ENCODE results near the gene C16orf92. TPM values are rescaled to one million over a fixed set of nuclear protein-coding genes. Genes with fewer than 3 reads are reported as not detected.

Gene C16orf92
- total and polyA plus RNA-seq, 12 donors = not detected

- H3K9me3 ChIP-seq (replicated peaks in 1 of 3) = no peaks in the 10 kb centered on the region
- H3K27ac ChIP-seq = peak overlapping the region in 2 of 5 donors; percentile 60 to 75
- intact Hi-C loops (cut with DNase I) = no loop called here
- H3K27me3 ChIP-seq = no peaks in the 10 kb centered on the region
- peaks cover 0 to 67% of the 10 kb centered on the region in 2 donors for H3K36me3 ChIP-seq (replicated peaks in 1 of 2)
- H3K4me3 ChIP-seq = no peak overlapping the region
- peaks cover 34 to 45% of the 10 kb centered on the region in 2 donors for H3K4me1 ChIP-seq (replicated peaks in 1 of 2)
- DNase-seq = no peak
- TF ChIP-seq CTCF (IDR thresholded peaks at IDR 0.05) (no peak), POLR2A (IDR thresholded peaks at IDR 0.05) (no peak)
Measured at GRCh38 chr16:30070490-30070889, 47.5 kb downstream of the C16orf92 start.

Other genes with a start within 250 kb of the C16orf92 start
- under 1 TPM in 2 of 9 donors, not detected in 7; 0.07 to 0.11 TPM for gene ZG16, start 244.9 kb upstream of the C16orf92 start, total RNA-seq
- under 1 TPM in 2 of 3 donors, not detected in 1; 0.16 to 0.20 TPM for gene ZG16, start 244.9 kb upstream of the C16orf92 start, polyA plus RNA-seq
- 10 to 100 TPM in 8 of 9 donors, 1 to 10 TPM in 1; 8.8 to 33.6 (median 16.7) TPM for gene KIF22, start 232.4 kb upstream of the C16orf92 start, total RNA-seq
- gene KIF22, start 232.4 kb upstream of the C16orf92 start, polyA plus RNA-seq = 100 to 1,000 TPM in 2 of 3 donors, 1 to 10 TPM in 1; 9.1 to 127 (median 112) TPM
- 100 to 1,000 TPM in 7 of 9 donors, 10 to 100 TPM in 2; 78.8 to 247 (median 140) TPM for gene MAZ, start 216.7 kb upstream of the C16orf92 start, total RNA-seq
- gene MAZ, start 216.7 kb upstream of the C16orf92 start, polyA plus RNA-seq = 100 to 1,000 TPM; 108 to 304 (median 147) TPM
- gene PRRT2, start 211.0 kb upstream of the C16orf92 start, total RNA-seq = 1 to 10 TPM in 8 of 9 donors, not detected in 1; 1.4 to 8.8 (median 2.2) TPM
- gene PRRT2, start 211.0 kb upstream of the C16orf92 start, polyA plus RNA-seq = 10 to 100 TPM in 1 of 3 donors, 1 to 10 TPM in 1, under 1 TPM in 1; 0.97 to 32.0 (median 5.0) TPM
- 10 to 100 TPM; 17.1 to 47.1 (median 39.8) TPM for gene PAGR1, start 207.0 kb upstream of the C16orf92 start, total RNA-seq
- 10 to 100 TPM; 14.2 to 89.1 (median 60.9) TPM for gene PAGR1, start 207.0 kb upstream of the C16orf92 start, polyA plus RNA-seq
- 100 to 1,000 TPM in 8 of 9 donors, 10 to 100 TPM in 1; 73.9 to 492 (median 350) TPM for gene MVP, start 202.7 kb upstream of the C16orf92 start, total RNA-seq
- 100 to 1,000 TPM; 200 to 470 (median 321) TPM for gene MVP, start 202.7 kb upstream of the C16orf92 start, polyA plus RNA-seq
- gene CDIPT, start 160.0 kb upstream of the C16orf92 start, total RNA-seq = 100 to 1,000 TPM in 7 of 9 donors, 10 to 100 TPM in 2; 84.7 to 203 (median 150) TPM
- 10 to 100 TPM; 44.9 to 89.0 (median 74.5) TPM for gene CDIPT, start 160.0 kb upstream of the C16orf92 start, polyA plus RNA-seq
- gene SEZ6L2, start 123.6 kb upstream of the C16orf92 start, total RNA-seq = 100 to 1,000 TPM in 1 of 9 donors, 10 to 100 TPM in 7, 1 to 10 TPM in 1; 7.5 to 302 (median 44.4) TPM
- gene SEZ6L2, start 123.6 kb upstream of the C16orf92 start, polyA plus RNA-seq = 10 to 100 TPM; 14.5 to 20.1 (median 20.1) TPM
- gene ASPHD1, start 122.7 kb upstream of the C16orf92 start, total RNA-seq = 1 to 10 TPM in 7 of 9 donors, under 1 TPM in 2; 0.34 to 9.3 (median 4.4) TPM
- gene ASPHD1, start 122.7 kb upstream of the C16orf92 start, polyA plus RNA-seq = 10 to 100 TPM in 1 of 3 donors, 1 to 10 TPM in 2; 2.4 to 15.8 (median 7.2) TPM
- 10 to 100 TPM in 8 of 9 donors, 1 to 10 TPM in 1; 6.2 to 39.4 (median 20.6) TPM for gene KCTD13, start 97.0 kb upstream of the C16orf92 start, total RNA-seq
- 10 to 100 TPM; 13.2 to 37.1 (median 33.3) TPM for gene KCTD13, start 97.0 kb upstream of the C16orf92 start, polyA plus RNA-seq
- 100 to 1,000 TPM; 113 to 300 (median 190) TPM for gene TMEM219, start 61.1 kb upstream of the C16orf92 start, total RNA-seq
- 100 to 1,000 TPM; 100 to 278 (median 272) TPM for gene TMEM219, start 61.1 kb upstream of the C16orf92 start, polyA plus RNA-seq
- 10 to 100 TPM; 40.0 to 95.0 (median 73.4) TPM for gene TAOK2, start 49.3 kb upstream of the C16orf92 start, total RNA-seq
- 100 to 1,000 TPM in 1 of 3 donors, 10 to 100 TPM in 2; 36.6 to 135 (median 51.0) TPM for gene TAOK2, start 49.3 kb upstream of the C16orf92 start, polyA plus RNA-seq
- gene HIRIP3, start 27.6 kb upstream of the C16orf92 start, total RNA-seq = 10 to 100 TPM; 11.0 to 35.0 (median 18.7) TPM
- 10 to 100 TPM; 12.6 to 24.9 (median 20.2) TPM for gene HIRIP3, start 27.6 kb upstream of the C16orf92 start, polyA plus RNA-seq
- 100 to 1,000 TPM in 2 of 9 donors, 10 to 100 TPM in 7; 31.8 to 120 (median 71.2) TPM for gene INO80E, start 27.0 kb upstream of the C16orf92 start, total RNA-seq
- 100 to 1,000 TPM in 2 of 3 donors, 10 to 100 TPM in 1; 42.8 to 362 (median 103) TPM for gene INO80E, start 27.0 kb upstream of the C16orf92 start, polyA plus RNA-seq
- gene DOC2A, start 12.2 kb upstream of the C16orf92 start, total RNA-seq = 10 to 100 TPM in 1 of 9 donors, 1 to 10 TPM in 5, under 1 TPM in 2, not detected in 1; 0.35 to 14.8 (median 2.8) TPM
- gene DOC2A, start 12.2 kb upstream of the C16orf92 start, polyA plus RNA-seq = 10 to 100 TPM in 1 of 3 donors, 1 to 10 TPM in 1, under 1 TPM in 1; 0.60 to 33.0 (median 9.5) TPM
- gene TLCD3B, start 8.1 kb downstream of the C16orf92 start, total RNA-seq = 1 to 10 TPM in 2 of 9 donors, under 1 TPM in 4, not detected in 3; 0.11 to 3.1 (median 0.61) TPM
- gene TLCD3B, start 8.1 kb downstream of the C16orf92 start, polyA plus RNA-seq = 10 to 100 TPM in 1 of 3 donors, 1 to 10 TPM in 1, under 1 TPM in 1; 0.40 to 10.6 (median 1.8) TPM
- 1,000 to 10,000 TPM in 8 of 9 donors, 100 to 1,000 TPM in 1; 691 to 1,930 (median 1,545) TPM for gene ALDOA, start 42.6 kb downstream of the C16orf92 start, total RNA-seq
- 1,000 to 10,000 TPM in 1 of 3 donors, 100 to 1,000 TPM in 2; 623 to 1,215 (median 899) TPM for gene ALDOA, start 42.6 kb downstream of the C16orf92 start, polyA plus RNA-seq
- 100 to 1,000 TPM in 3 of 9 donors, 10 to 100 TPM in 6; 44.5 to 136 (median 75.6) TPM for gene PPP4C, start 52.8 kb downstream of the C16orf92 start, total RNA-seq
- gene PPP4C, start 52.8 kb downstream of the C16orf92 start, polyA plus RNA-seq = 10 to 100 TPM; 39.2 to 93.0 (median 87.1) TPM
- 1 to 10 TPM in 8 of 9 donors, under 1 TPM in 1; 0.44 to 3.4 (median 2.0) TPM for gene TBX6, start 68.7 kb downstream of the C16orf92 start, total RNA-seq
- 1 to 10 TPM in 2 of 3 donors, under 1 TPM in 1; 0.22 to 5.1 (median 1.9) TPM for gene TBX6, start 68.7 kb downstream of the C16orf92 start, polyA plus RNA-seq
- 100 to 1,000 TPM in 4 of 9 donors, 10 to 100 TPM in 5; 18.9 to 210 (median 85.1) TPM for gene YPEL3, start 73.0 kb downstream of the C16orf92 start, total RNA-seq
- 100 to 1,000 TPM in 2 of 3 donors, 10 to 100 TPM in 1; 14.6 to 454 (median 310) TPM for gene YPEL3, start 73.0 kb downstream of the C16orf92 start, polyA plus RNA-seq
- gene GDPD3, start 90.3 kb downstream of the C16orf92 start, total RNA-seq = 1 to 10 TPM in 6 of 9 donors, under 1 TPM in 2, not detected in 1; 0.78 to 9.0 (median 2.6) TPM
- gene GDPD3, start 90.3 kb downstream of the C16orf92 start, polyA plus RNA-seq = 10 to 100 TPM in 1 of 3 donors, 1 to 10 TPM in 2; 1.0 to 17.6 (median 5.8) TPM
- gene MAPK3, start 100.0 kb downstream of the C16orf92 start, total RNA-seq = 100 to 1,000 TPM in 4 of 9 donors, 10 to 100 TPM in 5; 31.4 to 129 (median 99.9) TPM
- 100 to 1,000 TPM in 1 of 3 donors, 10 to 100 TPM in 2; 53.2 to 133 (median 66.0) TPM for gene MAPK3, start 100.0 kb downstream of the C16orf92 start, polyA plus RNA-seq
- 10 to 100 TPM in 8 of 9 donors, 1 to 10 TPM in 1; 3.3 to 69.1 (median 39.6) TPM for gene CORO1A, start 160.4 kb downstream of the C16orf92 start, total RNA-seq
- gene CORO1A, start 160.4 kb downstream of the C16orf92 start, polyA plus RNA-seq = 10 to 100 TPM in 2 of 3 donors, 1 to 10 TPM in 1; 4.1 to 87.7 (median 56.2) TPM
- 100 to 1,000 TPM in 6 of 9 donors, 10 to 100 TPM in 3; 55.1 to 449 (median 143) TPM for gene BOLA2B, start 170.5 kb downstream of the C16orf92 start, total RNA-seq
- 100 to 1,000 TPM in 2 of 3 donors, 10 to 100 TPM in 1; 96.4 to 329 (median 250) TPM for gene BOLA2B, start 170.5 kb downstream of the C16orf92 start, polyA plus RNA-seq
- gene SLX1A, start 170.7 kb downstream of the C16orf92 start, total RNA-seq = 10 to 100 TPM; 12.4 to 87.5 (median 40.3) TPM
- 100 to 1,000 TPM in 2 of 3 donors, 1 to 10 TPM in 1; 7.9 to 195 (median 169) TPM for gene SLX1A, start 170.7 kb downstream of the C16orf92 start, polyA plus RNA-seq
- 10 to 100 TPM in 6 of 9 donors, 1 to 10 TPM in 3; 4.3 to 15.8 (median 12.7) TPM for gene SULT1A3, start 176.1 kb downstream of the C16orf92 start, total RNA-seq
- 100 to 1,000 TPM in 1 of 3 donors, 10 to 100 TPM in 1, 1 to 10 TPM in 1; 3.5 to 125 (median 58.7) TPM for gene SULT1A3, start 176.1 kb downstream of the C16orf92 start, polyA plus RNA-seq
- 10 to 100 TPM in 1 of 9 donors, 1 to 10 TPM in 6, under 1 TPM in 1, not detected in 1; 0.35 to 11.7 (median 2.7) TPM for gene NPIPB13, start 225.3 kb downstream of the C16orf92 start, total RNA-seq
- gene NPIPB13, start 225.3 kb downstream of the C16orf92 start, polyA plus RNA-seq = 10 to 100 TPM in 2 of 3 donors, under 1 TPM in 1; 0.49 to 17.1 (median 16.5) TPM

Measured in adrenal gland (tissue), 12 donors.